H1 (cell line): ENCODE data around the gene CITED4. TPM values are rescaled to one million over a fixed set of nuclear protein-coding genes. Genes with fewer than 3 reads are reported as not detected.

Experiments used
- NANOG ChIP-seq: IDR thresholded peaks from 2 replicates; pipeline ENCODE4 v1.6.1; 2011; ENCODE audit warnings: low read length, low read depth, mild to moderate bottlenecking, inconsistent platforms; ENCODE audit not compliant: insufficient read depth, poor library complexity, severe bottlenecking
- polyA plus RNA-seq, 7 experiments: library from polyadenylated mRNA; depleted of rRNA in 3 of 7; stranded (reverse) in 5 of 7; unstranded in 2 of 7; fragments of >200 nt in 5 of 7; fragments of 200-250 nt in 2 of 7; gene quantifications; 1 replicate in 5 of 7; 2 replicates in 1 of 7; 4 replicates in 1 of 7; pipeline versions ENCODE4 v1.2.1 to v1.2.3, GENCODE V29; 2011 to 2013; ENCODE audit warnings: missing spikeins in 2 of 7, mixed read lengths in 2 of 7
- total RNA-seq: library from RNA; stranded (reverse); fragmentation: NEBNext Ultra II Directional; extraction: Animal tissue kit (Norgen Biotek cat#: 25700); gene quantifications from 2 replicates; pipeline ENCODE4 v1.2.1, GENCODE V29; 2021

The CITED4 gene
- total and polyA plus RNA-seq, 2 of the 8 experiments (the other 6 are each of a cell fraction or from before 2014, with no cell fraction given) = 5.4 to 16.3 TPM

DNA sequence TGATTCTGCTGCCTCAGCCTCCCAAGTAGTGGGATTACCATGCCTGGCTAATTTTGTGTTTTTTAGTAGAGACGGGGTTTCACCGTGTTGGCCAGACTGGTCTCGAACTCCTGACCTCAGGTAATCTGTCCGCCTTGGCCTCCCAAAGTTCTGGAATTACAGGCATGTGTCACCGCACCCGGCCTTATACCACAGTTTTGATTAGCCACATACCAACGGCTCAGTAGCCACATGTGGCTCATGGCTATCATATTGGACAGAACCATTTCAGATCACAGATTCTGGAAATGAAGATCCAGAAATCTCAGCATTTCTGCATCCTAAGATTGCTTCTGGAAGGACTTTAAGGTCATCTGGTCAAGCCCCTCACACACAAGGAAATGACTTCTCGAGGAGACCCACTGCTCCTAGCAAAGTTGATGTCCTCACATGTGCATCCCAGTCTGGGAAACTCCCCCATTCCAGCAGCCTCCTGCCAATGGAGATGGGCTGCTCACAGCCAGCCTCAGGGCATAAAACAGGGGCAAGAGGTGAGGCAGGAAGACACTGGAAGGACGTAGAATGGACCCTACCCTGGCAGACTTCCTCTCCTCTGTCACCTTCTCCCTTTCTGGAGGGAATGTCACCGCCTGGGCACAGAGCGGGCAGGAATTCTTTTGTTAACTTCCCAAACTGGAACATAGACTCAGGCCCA, 17.5 kb upstream of the CITED4 start (continued):
- no peak for TF ChIP-seq NANOG
